Measurements from ENCODE around the gene C9.
A peak's percentile ranks its signal among the peaks of the same experiment; 100 is the strongest.
"Not testable (repeated sequence)": the region's sequence is repeated elsewhere in the genome, so short reads cannot be mapped to it uniquely, and the experiment has no call there.

C9 gene

GRCh38 chr5:39364367-39364766 lies at the start of gene C9:
Gene C9 (minus strand): TSS chr5:39364495. CDS start chr5:39364464, 31 bp downstream.
- no peak for DNase-seq

- no peak for DNase-seq
Observed at GRCh38 chr5:39413771-39414170, 49.5 kb upstream of the C9 start.

GRCh38 chr5:39412721-39413394 lies 48.6 kb upstream of the C9 start:
- DNase-seq: no peak

- DNase-seq: no peak
Observed at GRCh38 chr5:39411985-39412384, 47.7 kb upstream of the C9 start.

- no peak for DNase-seq
Observed at GRCh38 chr5:39411061-39411460, 46.8 kb upstream of the C9 start.

- DNase-seq: no peak
Observed at GRCh38 chr5:39409033-39409432, 44.7 kb upstream of the C9 start.

GRCh38 chr5:39405083-39405843 lies 41.0 kb upstream of the C9 start:
- no peak for DNase-seq

- not testable (repeated sequence) for DNase-seq
Observed at GRCh38 chr5:39403761-39404160, 39.5 kb upstream of the C9 start.

GRCh38 chr5:39402140-39402539 lies 37.8 kb upstream of the C9 start:
- DNase-seq: not testable (repeated sequence)

- no peak for DNase-seq
Observed at GRCh38 chr5:39400713-39401578, 36.7 kb upstream of the C9 start.

- peak; percentile 24 for DNase-seq
Observed at GRCh38 chr5:39399135-39400036, 35.1 kb upstream of the C9 start.

GRCh38 chr5:39396843-39397242 lies 32.5 kb upstream of the C9 start:
- no peak for DNase-seq

GRCh38 chr5:39395521-39395920 lies 31.2 kb upstream of the C9 start:
- DNase-seq: no peak

GRCh38 chr5:39394946-39395345 lies 30.7 kb upstream of the C9 start:
- no peak for DNase-seq

GRCh38 chr5:39390945-39391344 lies 26.6 kb upstream of the C9 start:
- no peak for DNase-seq

- DNase-seq: no peak
Observed at GRCh38 chr5:39387293-39387692, 23.0 kb upstream of the C9 start.

- no peak for DNase-seq
Observed at GRCh38 chr5:39384271-39384670, 20.0 kb upstream of the C9 start.

GRCh38 chr5:39381376-39381775 lies 17.1 kb upstream of the C9 start:
- DNase-seq: no peak

GRCh38 chr5:39379693-39380092 lies 15.4 kb upstream of the C9 start:
- no peak for DNase-seq

- no peak for DNase-seq
Observed at GRCh38 chr5:39377613-39378012, 13.3 kb upstream of the C9 start.

GRCh38 chr5:39376293-39376714 lies 12.0 kb upstream of the C9 start:
- DNase-seq: peak; percentile 66

- no peak for DNase-seq
Observed at GRCh38 chr5:39373791-39374190, 9.5 kb upstream of the C9 start.

GRCh38 chr5:39371367-39371635 lies 7.0 kb upstream of the C9 start:
- DNase-seq: no peak

All from midbrain (tissue), 1 donor.